Measurements from ENCODE around the gene RIBC1.
"Not testable (repeated sequence)": the region's sequence is repeated elsewhere in the genome, so short reads cannot be mapped to it uniquely, and the experiment has no call there.

Gene RIBC1

DNA sequence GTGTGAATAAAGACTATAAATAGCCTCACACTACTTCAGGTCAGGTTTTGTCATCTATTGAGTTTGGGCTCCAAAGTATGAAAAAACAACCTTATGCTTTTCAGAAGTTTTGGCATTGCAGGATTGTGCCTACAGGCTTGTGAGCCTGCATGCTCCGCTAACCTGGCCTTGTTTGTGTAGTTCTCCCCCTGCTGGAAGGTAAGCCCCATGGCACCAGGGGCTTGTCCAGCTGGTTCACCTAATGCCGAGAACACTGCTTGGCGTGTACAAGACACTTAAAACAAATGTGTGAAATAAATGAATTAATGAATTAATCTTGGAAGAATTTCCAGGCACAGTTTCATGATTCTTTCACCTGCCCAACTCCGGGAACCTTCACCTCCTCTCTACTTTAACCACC lies 13.3 kb downstream of the RIBC1 start:
- DNase-seq (ENCODE audit: low read depth) = peak; percentile 35

GRCh38 chrX:53437206-53437605 lies 14.5 kb downstream of the RIBC1 start:
- DNase-seq (ENCODE audit: low read depth) = no peak

DNA sequence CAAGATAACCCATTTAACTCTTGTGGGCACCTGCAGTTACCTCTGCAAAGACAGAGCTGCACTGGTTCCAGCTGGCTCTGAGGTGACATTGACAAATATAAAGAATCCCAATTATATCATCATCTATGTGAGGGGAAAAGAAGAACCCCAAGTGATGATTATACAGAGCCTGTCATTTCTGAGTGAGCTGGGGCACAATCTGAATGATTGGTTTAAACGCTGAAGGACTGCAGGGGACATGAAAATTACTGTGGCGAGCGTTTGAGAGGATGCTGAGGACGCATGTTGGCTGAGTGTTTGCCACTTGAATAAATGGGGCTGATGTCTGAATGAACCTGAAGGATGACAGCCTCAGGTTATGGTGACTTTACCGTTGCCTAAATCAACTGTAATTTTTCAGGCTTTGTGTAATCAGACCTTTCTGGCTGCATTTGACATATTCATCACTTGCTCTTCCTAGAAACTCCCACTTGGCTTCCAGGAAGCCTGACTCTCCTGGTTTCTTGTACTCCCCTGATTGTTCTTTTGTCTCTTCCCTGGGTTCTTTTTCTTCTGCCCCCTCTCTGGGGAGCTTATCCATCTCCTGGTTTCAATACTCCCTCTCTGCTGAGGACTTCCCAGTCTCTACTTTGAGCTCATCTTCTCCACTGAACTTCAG lies 15.6 kb downstream of the RIBC1 start:
- DNase-seq (ENCODE audit: low read depth) = no peak

GRCh38 chrX:53438832-53439230 lies 16.2 kb downstream of the RIBC1 start:
- no peak for DNase-seq (ENCODE audit: low read depth)

DNA sequence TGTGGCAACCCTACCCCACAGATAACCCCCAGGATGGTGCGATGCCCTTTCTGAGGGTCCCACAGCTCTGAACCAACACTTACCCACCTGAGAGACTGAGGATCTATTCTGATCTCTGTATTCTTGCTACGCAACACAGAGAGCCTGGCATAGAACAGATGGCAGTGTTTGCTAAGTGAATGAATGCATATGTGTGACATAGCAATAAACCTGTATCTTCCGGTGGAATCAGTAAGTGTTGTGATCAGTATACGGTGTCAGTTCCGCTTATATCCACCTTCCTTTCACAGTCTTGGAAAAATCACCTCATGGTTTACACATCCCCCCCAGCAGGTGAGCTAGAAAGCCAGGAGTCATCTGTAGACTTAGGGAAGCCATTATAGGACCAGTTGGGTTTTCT lies 17.4 kb downstream of the RIBC1 start:
- no peak for DNase-seq (ENCODE audit: low read depth)

GRCh38 chrX:53440621-53441517 lies 18.2 kb downstream of the RIBC1 start:
- DNase-seq (ENCODE audit: low read depth) = no peak

- DNase-seq (ENCODE audit: low read depth) = peak; percentile 56
Measured at GRCh38 chrX:53441531-53442321, 19.1 kb downstream of the RIBC1 start.

- no peak for DNase-seq (ENCODE audit: low read depth)
Measured at GRCh38 chrX:53442322-53442631, 19.6 kb downstream of the RIBC1 start.

DNA sequence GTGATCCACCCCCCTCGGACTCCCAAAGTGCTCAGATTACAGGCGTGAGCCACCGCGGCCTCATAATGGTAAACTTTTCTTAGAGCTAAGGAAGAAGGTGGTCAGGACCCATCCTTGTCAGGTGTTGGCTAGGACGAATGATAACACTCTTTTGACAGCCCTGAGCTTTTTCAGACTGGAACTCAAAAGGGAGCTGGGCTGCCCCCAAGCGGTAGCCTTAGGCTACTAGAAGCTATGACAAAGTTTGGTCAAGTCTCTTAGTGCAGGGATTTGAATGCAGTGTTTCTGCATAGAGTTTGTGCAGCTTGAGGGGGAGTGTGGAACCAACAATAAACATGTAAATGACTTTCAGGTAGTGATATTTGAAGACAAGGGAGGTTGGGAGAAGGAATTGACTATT lies 23.3 kb downstream of the RIBC1 start:
- DNase-seq (ENCODE audit: low read depth) = no peak

GRCh38 chrX:53447441-53447840 lies 24.8 kb downstream of the RIBC1 start:
- DNase-seq (ENCODE audit: low read depth) = no peak

DNA sequence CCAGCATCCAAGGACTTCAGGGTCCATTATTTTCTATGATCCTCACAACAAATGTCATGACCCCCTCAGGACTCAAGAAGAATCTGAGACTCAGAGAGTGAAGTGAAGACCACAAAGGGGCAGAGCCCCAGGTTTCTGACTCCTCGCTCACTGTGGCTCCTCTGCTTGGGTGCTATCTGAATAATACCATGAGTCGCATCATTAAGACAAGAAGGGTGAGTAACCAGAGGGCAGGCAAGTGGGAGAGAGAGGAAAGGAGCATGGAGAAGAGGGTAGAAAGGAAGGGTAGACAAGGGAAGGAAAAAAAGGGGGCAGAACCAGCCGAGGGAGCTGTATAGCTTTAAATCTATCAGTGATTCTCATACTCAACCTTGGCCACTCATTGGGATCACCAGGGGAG lies 27.0 kb downstream of the RIBC1 start:
- no peak for DNase-seq (ENCODE audit: low read depth)

DNA sequence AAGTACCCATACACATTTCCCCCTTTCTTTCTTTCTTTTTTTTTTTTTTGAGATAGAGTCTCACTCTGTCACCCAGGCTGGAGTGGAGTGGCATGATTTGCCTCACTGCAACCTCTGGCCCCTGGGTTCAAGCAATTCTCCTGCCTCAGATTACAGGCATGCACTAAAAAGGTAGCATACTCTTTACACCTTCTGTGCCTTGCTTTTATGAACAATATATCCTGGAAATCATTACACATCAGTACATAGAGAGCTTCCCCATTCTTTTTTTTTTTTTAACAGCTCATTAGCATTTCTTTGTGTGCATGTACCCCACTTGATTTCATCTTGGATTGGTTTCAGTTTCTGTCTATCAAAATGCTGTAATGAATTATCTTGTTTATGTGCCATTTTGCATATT lies 30.1 kb downstream of the RIBC1 start:
- DNase-seq (ENCODE audit: low read depth) = no peak

- DNase-seq (ENCODE audit: low read depth) = no peak
Measured at GRCh38 chrX:53456254-53456653, 33.6 kb downstream of the RIBC1 start.

DNA sequence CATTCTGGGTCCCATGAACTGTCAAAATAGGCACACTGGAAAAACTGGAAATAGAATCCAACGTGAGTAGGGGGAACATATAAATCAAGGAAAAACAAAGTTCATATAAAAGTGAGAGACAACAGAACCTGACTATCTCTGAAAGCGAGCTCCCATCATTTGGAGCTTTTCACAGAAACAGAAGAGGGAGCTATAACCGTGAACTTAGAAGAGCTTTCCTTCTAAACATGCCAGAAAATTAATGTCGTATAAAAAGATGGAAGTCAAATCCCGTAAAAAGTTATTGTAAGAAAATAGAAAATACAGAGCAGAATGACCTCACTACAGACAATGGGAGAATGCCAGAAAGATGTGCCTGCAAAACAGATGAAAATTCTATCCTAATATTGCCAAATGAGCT lies 35.4 kb downstream of the RIBC1 start:
- DNase-seq (ENCODE audit: low read depth) = no peak

- not testable (repeated sequence) for DNase-seq (ENCODE audit: low read depth)
Measured at GRCh38 chrX:53468659-53469058, 46.0 kb downstream of the RIBC1 start.

- no peak for DNase-seq (ENCODE audit: low read depth)
Measured at GRCh38 chrX:53471346-53471745, 48.7 kb downstream of the RIBC1 start.

- no peak for DNase-seq (ENCODE audit: low read depth)
Measured at GRCh38 chrX:53474707-53475106, 52.0 kb downstream of the RIBC1 start.

DNA sequence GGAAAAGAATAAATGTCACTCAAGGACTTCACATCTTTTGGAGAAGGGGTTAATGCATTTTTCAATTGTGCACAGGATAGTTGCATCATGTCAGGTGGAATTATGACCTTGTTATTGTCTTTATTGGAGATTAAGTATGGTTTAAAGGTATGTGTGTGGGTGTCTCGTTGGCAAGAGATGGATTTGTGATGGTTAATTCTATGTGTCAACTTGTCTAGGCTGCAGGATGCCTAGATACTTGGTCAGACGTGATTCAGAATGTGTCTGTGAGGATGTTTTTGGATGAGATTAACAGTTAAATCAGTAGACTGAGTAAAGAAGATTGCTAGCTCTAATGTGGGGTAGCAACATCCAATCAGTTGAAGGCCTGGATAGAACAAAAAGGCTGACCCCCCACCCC lies 53.7 kb downstream of the RIBC1 start:
- DNase-seq (ENCODE audit: low read depth) = no peak

DNA sequence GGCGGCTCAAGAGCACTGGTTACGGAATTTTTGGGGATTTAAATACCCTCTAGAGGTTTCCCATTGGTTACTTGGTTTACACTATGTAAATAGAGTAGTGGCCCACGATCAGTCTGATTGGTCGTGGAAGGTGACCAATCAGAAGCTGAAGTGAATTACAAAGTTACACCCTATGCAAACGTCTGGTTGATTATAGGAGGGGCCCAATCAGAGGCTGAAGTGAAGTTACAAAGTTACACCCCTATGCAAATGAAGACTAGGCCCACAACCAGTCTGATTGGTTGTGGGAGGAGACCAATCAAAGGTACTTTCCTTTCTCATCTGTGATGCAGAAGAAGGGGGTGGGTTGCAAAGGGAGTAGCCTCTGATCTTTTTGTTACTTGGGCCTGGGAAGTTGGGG lies 56.6 kb downstream of the RIBC1 start:
- no peak for DNase-seq (ENCODE audit: low read depth)

Data from stimulated activated CD8-positive, alpha-beta memory T cell treated with anti-CD3 and anti-CD28 coated beads, Interleukin-12 subunit alpha, Interleukin-12 subunit beta, amount 100 ng/mL, for 4 hours (primary cell).